Adrenal gland (tissue), 12 donors: ENCODE data around the gene ZNF609. TPM values are rescaled to one million over a fixed set of nuclear protein-coding genes. Genes with fewer than 3 reads are reported as not detected.

Experiments
- DNase-seq, 7 donors: peaks; one replicate each; pipeline ENCODE4 v3.0.0-alpha.2; 2019 to 2020
- H3K27ac ChIP-seq, 5 donors: fragments of 200-600 bp; sonication (generic) in 4 of 5; 1 replicate in 3 of 5; 2 replicates in 2 of 5; pipeline versions ENCODE4 v1.5.1 to v1.8.0; 2016 to 2020; ENCODE audit warnings: mild to moderate bottlenecking in 1 of 5
- H3K27me3 ChIP-seq: fragments of 200-600 bp; 2 replicates; pipeline ENCODE4 v1.8.0; 2021
- H3K36me3 ChIP-seq, 2 donors: fragments of 200-600 bp; replicated peaks in 1 of 2; 1 replicate in 1 of 2; 2 replicates in 1 of 2; pipeline versions ENCODE4 v1.5.1 to v1.8.0; 2018 to 2022
- H3K4me1 ChIP-seq, 2 donors: fragments of 200-600 bp; replicated peaks in 1 of 2; 1 replicate in 1 of 2; 2 replicates in 1 of 2; pipeline versions ENCODE4 v1.5.1 to v1.8.0; 2018 to 2021
- H3K4me3 ChIP-seq, 4 donors: fragments of 200-600 bp; sonication (generic) in 3 of 4; one replicate each; pipeline ENCODE4 v1.5.1; 2016 to 2018
- H3K9me3 ChIP-seq, 3 donors: fragments of 200-600 bp; sonication (generic) in 1 of 3; replicated peaks in 1 of 3; 1 replicate in 2 of 3; 2 replicates in 1 of 3; pipeline versions ENCODE4 v1.5.1 to v1.8.0; 2016 to 2021
- CTCF ChIP-seq, 6 experiments: fragments of 450-650 bp in 4 of 6; fragments of 200-600 bp in 2 of 6; sonication (generic) in 1 of 6; IDR thresholded peaks; 1 replicate in 5 of 6; 2 replicates in 1 of 6; pipeline versions ENCODE4 v1.5.1 to v1.8.0; 2016 to 2021; ENCODE audit warnings: antibody characterized with exemption in 6 of 6, mild to moderate bottlenecking in 2 of 6, moderate library complexity in 1 of 6
- POLR2A ChIP-seq, 2 donors: fragments of 450-650 bp; IDR thresholded peaks; one replicate each; pipeline ENCODE4 v1.6.1; 2017; ENCODE audit warnings: antibody characterized with exemption in 2 of 2, mild to moderate bottlenecking in 2 of 2, moderate library complexity in 1 of 2
- WGBS, 4 donors: extraction: QIAGEN DNeasy Blood & Tissue Kit in 2 of 4; methylation state at CpG; one replicate each; pipeline versions ENCODE4 v1.1.5 to v1.1.7; 2013 to 2017; 5-methylcytosine and 5-hydroxymethylcytosine counted together
- intact Hi-C, 2 donors: fragments of 100-400 bp; cut with DNase I; formaldehyde crosslinking; loops; one replicate each; pipeline versions ENCODE4 v1.14.1 to v1.15.0; 2022 to 2023
- polyA plus RNA-seq, 3 donors: library from polyadenylated mRNA; stranded (reverse); fragments of 200-250 nt in 2 of 3; fragments of 350-450 nt in 1 of 3; fragmentation: Illumina TruSeq in 1 of 3; extraction: RNeasy Lipid Tissue Mini Kit (QIAGEN cat#74804) in 1 of 3; gene quantifications; one replicate each; pipeline ENCODE4 v1.2.3, GENCODE V29; 2013 to 2014
- total RNA-seq, 9 donors: library from RNA; depleted of rRNA in 4 of 9; stranded (reverse); fragments of >200 nt in 4 of 9; fragments of 120-200 nt in 1 of 9; fragmentation: NEBNext Ultra II Directional in 1 of 9; extraction: Animal tissue kit (Norgen Biotek cat#: 25700) in 1 of 9; gene quantifications; one replicate each; pipeline versions ENCODE4 v1.1.0 to v1.2.4, GENCODE V29; 2013 to 2023
- donor health status: healthy with polysubstance abuse.
- donor health status: Bipolar disorder and iron deficiency.
- donor health status: DM: yes; HTN: yes; CAD: no.
- donor health status: DM: no; HTN: no; CAD: no.
- donor health status: DM: no; HTN: no; CAD: no.
- donor health status: DM: yes; HTN: yes; CAD: no.

The ZNF609 gene
- total and polyA plus RNA-seq, 12 donors, result 4.4 to 35.5 (median 25.4) TPM

DNA sequence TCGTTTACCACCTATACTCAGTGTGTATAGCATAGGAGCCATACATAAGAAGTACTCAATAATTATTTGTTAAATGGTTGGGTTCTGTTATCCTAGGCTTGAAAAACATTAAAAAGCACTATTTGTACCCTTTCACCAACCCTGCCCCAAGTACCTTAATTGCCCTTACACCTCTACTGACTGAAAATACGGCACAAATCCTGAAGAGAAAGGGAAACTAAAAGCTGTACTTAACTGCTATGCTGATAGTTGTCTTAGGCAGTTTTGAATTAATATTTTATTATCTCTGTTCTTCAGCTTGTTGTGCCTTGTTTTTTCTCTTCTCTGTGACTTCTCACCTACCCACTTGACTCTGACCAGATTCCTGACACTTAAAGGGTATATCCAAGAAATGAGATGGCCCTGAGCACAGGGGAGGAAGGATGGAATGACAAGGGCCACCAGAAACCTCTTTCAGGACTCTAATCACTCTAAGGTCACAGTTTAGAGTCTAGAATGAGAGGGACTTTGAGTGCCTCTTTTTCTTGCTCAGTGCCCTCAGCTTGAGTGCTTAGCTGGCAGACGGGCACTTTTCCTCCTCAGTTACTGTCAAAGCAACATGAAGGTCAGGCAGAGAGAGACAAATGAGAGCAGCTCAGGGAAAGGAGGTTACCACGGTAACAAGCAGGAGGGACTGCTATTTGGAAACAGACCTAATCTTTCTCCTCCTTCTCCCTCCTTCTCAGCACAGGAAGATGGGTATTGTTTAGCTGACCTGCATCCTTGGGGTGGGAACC lies 136.5 kb downstream of the ZNF609 start:
- TF ChIP-seq CTCF (IDR thresholded peaks at IDR 0.05), result no peak
- peak in 1 of 2 donors; percentile 50 for TF ChIP-seq POLR2A (IDR thresholded peaks at IDR 0.05)
- peak overlapping the region in 3 of 4 donors; percentile 1 to 7 (median 3) for H3K4me3 ChIP-seq
- H3K27me3 ChIP-seq, result no peaks in the 10 kb centered on the region
- intact Hi-C loops, result no loop called here
- peaks cover 22 to 37% of the 10 kb centered on the region in 2 donors for H3K4me1 ChIP-seq
- no peaks in the 10 kb centered on the region for H3K9me3 ChIP-seq
- no peaks in the 10 kb centered on the region for H3K36me3 ChIP-seq
- WGBS, 4 donors, result 20 to 25% (median 22%) methylated on average over 4 of the region's 4 CpGs
- DNase-seq, result peak; percentile 69 to 89 (median 77)
- H3K27ac ChIP-seq, result peak overlapping the region; percentile 49 to 85 (median 69)

- no peaks in the 10 kb centered on the region for H3K36me3 ChIP-seq
- H3K9me3 ChIP-seq, result no peaks in the 10 kb centered on the region
- peak in 1 of 7 donors; percentile 36 for DNase-seq
- H3K27ac ChIP-seq, result peak overlapping the region in 4 of 5 donors; percentile 69 to 85 (median 76)
- TF ChIP-seq CTCF (IDR thresholded peaks at IDR 0.05) (no peak), POLR2A (IDR thresholded peaks at IDR 0.05) (no peak)
- H3K27me3 ChIP-seq, result no peaks in the 10 kb centered on the region
- H3K4me3 ChIP-seq, result no peak overlapping the region
- intact Hi-C loops, result no loop called here
- 4 to 13% (median 10%) methylated on average over 1 of the region's 1 CpG for WGBS, 4 donors
- peaks cover 27 to 42% of the 10 kb centered on the region in 2 donors for H3K4me1 ChIP-seq
Measured at GRCh38 chr15:64597477-64597822, 137.1 kb downstream of the ZNF609 start.

GRCh38 chr15:64599226-64599625 lies 138.8 kb downstream of the ZNF609 start:
- intact Hi-C loops, result no loop called here
- TF ChIP-seq CTCF (IDR thresholded peaks at IDR 0.05) (no peak), POLR2A (IDR thresholded peaks at IDR 0.05) (no peak)

GRCh38 chr15:64599716-64600115 lies 139.3 kb downstream of the ZNF609 start:
- intact Hi-C loops, result no loop called here
- Histone ChIP-seq H3K4me3 (no peak overlapping the region), H3K9me3 (no peaks in the 10 kb centered on the region), H3K36me3 (no peaks in the 10 kb centered on the region), H3K27ac (no peak overlapping the region), H3K27me3 (no peaks in the 10 kb centered on the region), H3K4me1 (peaks cover 28 to 42% of the 10 kb centered on the region in 2 donors)
- no peak for DNase-seq
- TF ChIP-seq POLR2A (IDR thresholded peaks at IDR 0.05) (no peak), CTCF (IDR thresholded peaks at IDR 0.05) (no peak)
- 28 to 47% (median 30%) methylated on average over 2 of the region's 2 CpGs for WGBS, 4 donors

More at GRCh38 chr15:64599226-64599625, 138.8 kb downstream of the ZNF609 start:
- H3K4me1 ChIP-seq, result peaks cover 28 to 42% of the 10 kb centered on the region in 2 donors
- DNase-seq, result no peak
- H3K4me3 ChIP-seq, result no peak overlapping the region
- no peaks in the 10 kb centered on the region for H3K36me3 ChIP-seq
- no peak overlapping the region for H3K27ac ChIP-seq
- H3K9me3 ChIP-seq, result no peaks in the 10 kb centered on the region
- no peaks in the 10 kb centered on the region for H3K27me3 ChIP-seq
